BLaER1 treated with 17β-estradiol and CSF1 and Interleukin-3, amounts not matched to agents 10 nM and 100 nM (cell line): ENCODE results near the gene TDRD7.

ENCODE experiments used
- H3K27ac ChIP-seq, 11 experiments: shearing (Covaris generic); formaldehyde crosslinking; 2 replicates each; pipeline ENCODE4 v1.8.1; 2022
- H3K27me3 ChIP-seq, 11 experiments: shearing (Covaris generic); formaldehyde crosslinking; 2 replicates each; pipeline ENCODE4 v1.8.1; 2022
- H3K36me3 ChIP-seq, 11 experiments: shearing (Covaris generic); formaldehyde crosslinking; 2 replicates each; pipeline ENCODE4 v1.8.1; 2022
- H3K4me1 ChIP-seq, 10 experiments: shearing (Covaris generic); formaldehyde crosslinking; 2 replicates each; pipeline ENCODE4 v1.8.1; 2022
- H3K4me2 ChIP-seq, 11 experiments: shearing (Covaris generic); formaldehyde crosslinking; 2 replicates each; pipeline ENCODE4 v1.8.1; 2022
- H3K4me3 ChIP-seq, 10 experiments: shearing (Covaris generic); formaldehyde crosslinking; 2 replicates each; pipeline ENCODE4 v1.8.1; 2022
- H3K9ac ChIP-seq, 11 experiments: shearing (Covaris generic); formaldehyde crosslinking; 2 replicates each; pipeline ENCODE4 v1.8.1; 2022
- H3K9me3 ChIP-seq, 11 experiments: shearing (Covaris generic); formaldehyde crosslinking; replicated peaks in 1 of 11; 2 replicates each; pipeline ENCODE4 v1.8.1; 2022
- H4K20me1 ChIP-seq, 11 experiments: shearing (Covaris generic); formaldehyde crosslinking; 2 replicates each; pipeline ENCODE4 v1.8.1; 2022
- Cebpa-rat ChIP-seq, 11 experiments: shearing (Covaris generic); IDR thresholded peaks; 2 replicates each; pipeline ENCODE4 v1.8.1; 2022

The TDRD7 gene

GRCh38 chr9:97474372-97474925 lies 62.6 kb downstream of the TDRD7 start:
- Histone ChIP-seq H3K27me3 (no peaks in the 10 kb centered on the region), H3K36me3 (peaks cover 0 to 79% (median 8%) of the 10 kb centered on the region in 11 experiments; a peak in 13 of 22 replicates), H3K9ac (no peak overlapping the region), H3K4me3 (no peak overlapping the region), H3K4me1 (no peaks in the 10 kb centered on the region), H3K4me2 (no peak overlapping the region), H3K9me3 (no peaks in the 10 kb centered on the region), H4K20me1 (no peaks in the 10 kb centered on the region), H3K27ac (no peak overlapping the region)
- no peak for TF ChIP-seq Cebpa-rat (IDR thresholded peaks at IDR 0.05)

GRCh38 chr9:97475059-97475458 lies 63.2 kb downstream of the TDRD7 start:
- Histone ChIP-seq H4K20me1 (no peaks in the 10 kb centered on the region), H3K4me1 (no peaks in the 10 kb centered on the region), H3K36me3 (peaks cover 0 to 80% (median 8%) of the 10 kb centered on the region in 11 experiments; a peak in 14 of 22 replicates), H3K4me3 (no peak overlapping the region), H3K27ac (no peak overlapping the region), H3K9me3 (no peaks in the 10 kb centered on the region), H3K27me3 (no peaks in the 10 kb centered on the region), H3K9ac (no peak overlapping the region), H3K4me2 (no peak overlapping the region)
- no peak for TF ChIP-seq Cebpa-rat (IDR thresholded peaks at IDR 0.05)

GRCh38 chr9:97478301-97478981 lies 66.5 kb downstream of the TDRD7 start:
- H3K27me3 ChIP-seq = no peaks in the 10 kb centered on the region
- H3K4me2 ChIP-seq = no peak overlapping the region
- H3K36me3 ChIP-seq = peaks cover 7 to 86% (median 25%) of the 10 kb centered on the region in 11 experiments; a peak in 20 of 22 replicates
- no peak for TF ChIP-seq Cebpa-rat (IDR thresholded peaks at IDR 0.05)
- H3K4me3 ChIP-seq = no peak overlapping the region
- H3K9me3 ChIP-seq = peaks cover 9 to 15% (median 13%) of the 10 kb centered on the region in 11 experiments; a peak in 17 of 22 replicates
- H4K20me1 ChIP-seq = no peaks in the 10 kb centered on the region
- H3K4me1 ChIP-seq = no peaks in the 10 kb centered on the region
- no peak overlapping the region for H3K9ac ChIP-seq
- H3K27ac ChIP-seq = no peak overlapping the region

GRCh38 chr9:97479496-97480159 lies 67.7 kb downstream of the TDRD7 start:
- H3K27ac ChIP-seq = no peak overlapping the region
- no peak overlapping the region for H3K9ac ChIP-seq
- no peak overlapping the region for H3K4me3 ChIP-seq
- H3K4me1 ChIP-seq = no peaks in the 10 kb centered on the region
- no peak overlapping the region for H3K4me2 ChIP-seq
- no peaks in the 10 kb centered on the region for H3K27me3 ChIP-seq
- no peak for TF ChIP-seq Cebpa-rat (IDR thresholded peaks at IDR 0.05)
- H3K9me3 ChIP-seq = peaks cover 9 to 15% (median 13%) of the 10 kb centered on the region in 11 experiments; a peak in 17 of 22 replicates
- H4K20me1 ChIP-seq = no peaks in the 10 kb centered on the region
- H3K36me3 ChIP-seq = peaks cover 7 to 83% (median 23%) of the 10 kb centered on the region in 11 experiments; a peak in 20 of 22 replicates

- H4K20me1 ChIP-seq = no peaks in the 10 kb centered on the region
- no peaks in the 10 kb centered on the region for H3K27me3 ChIP-seq
- H3K27ac ChIP-seq = no peak overlapping the region
- no peak overlapping the region for H3K4me3 ChIP-seq
- TF ChIP-seq Cebpa-rat (IDR thresholded peaks at IDR 0.05) = no peak
- H3K9ac ChIP-seq = no peak overlapping the region
- H3K4me2 ChIP-seq = no peak overlapping the region
- H3K9me3 ChIP-seq = peaks cover 9 to 15% (median 13%) of the 10 kb centered on the region in 11 experiments; a peak in 17 of 22 replicates
- H3K4me1 ChIP-seq = no peaks in the 10 kb centered on the region
- H3K36me3 ChIP-seq = peaks cover 7 to 83% (median 23%) of the 10 kb centered on the region in 11 experiments; a peak in 20 of 22 replicates
These were observed 68.3 kb downstream of the TDRD7 start for GRCh38 chr9:97480174-97480573.

- no peaks in the 10 kb centered on the region for H3K27me3 ChIP-seq
- H4K20me1 ChIP-seq = no peaks in the 10 kb centered on the region
- no peak for TF ChIP-seq Cebpa-rat (IDR thresholded peaks at IDR 0.05)
- no peak overlapping the region for H3K27ac ChIP-seq
- no peak overlapping the region for H3K4me2 ChIP-seq
- H3K4me1 ChIP-seq = no peaks in the 10 kb centered on the region
- H3K9ac ChIP-seq = no peak overlapping the region
- peaks cover 9 to 15% (median 13%) of the 10 kb centered on the region in 11 experiments; a peak in 17 of 22 replicates for H3K9me3 ChIP-seq
- no peak overlapping the region for H3K4me3 ChIP-seq
- H3K36me3 ChIP-seq = peaks cover 7 to 84% (median 23%) of the 10 kb centered on the region in 11 experiments; a peak in 20 of 22 replicates
These were observed 68.9 kb downstream of the TDRD7 start for GRCh38 chr9:97480749-97481148.

GRCh38 chr9:97484134-97484533 lies 72.2 kb downstream of the TDRD7 start:
- Histone ChIP-seq H3K36me3 (peaks cover 19 to 92% (median 29%) of the 10 kb centered on the region in 11 experiments; a peak in 21 of 22 replicates), H3K27me3 (no peaks in the 10 kb centered on the region), H3K4me3 (no peak overlapping the region), H3K9ac (no peak overlapping the region), H3K4me1 (no peaks in the 10 kb centered on the region), H3K27ac (no peak overlapping the region), H4K20me1 (no peaks in the 10 kb centered on the region), H3K4me2 (no peak overlapping the region), H3K9me3 (peaks cover 21 to 36% (median 26%) of the 10 kb centered on the region in 11 experiments)
- no peak for TF ChIP-seq Cebpa-rat (IDR thresholded peaks at IDR 0.05)

GRCh38 chr9:97487107-97487506 lies 75.2 kb downstream of the TDRD7 start:
- H3K4me1 ChIP-seq = no peaks in the 10 kb centered on the region
- H3K9me3 ChIP-seq = peaks cover 20 to 30% (median 23%) of the 10 kb centered on the region in 11 experiments
- no peak for TF ChIP-seq Cebpa-rat (IDR thresholded peaks at IDR 0.05)
- H3K36me3 ChIP-seq = peaks cover 19 to 89% (median 24%) of the 10 kb centered on the region in 11 experiments; a peak in 21 of 22 replicates
- H3K27me3 ChIP-seq = no peaks in the 10 kb centered on the region
- no peak overlapping the region for H3K9ac ChIP-seq
- H3K4me3 ChIP-seq = no peak overlapping the region
- no peak overlapping the region for H3K27ac ChIP-seq
- H4K20me1 ChIP-seq = no peaks in the 10 kb centered on the region
- H3K4me2 ChIP-seq = no peak overlapping the region

- no peak overlapping the region for H3K27ac ChIP-seq
- no peak overlapping the region for H3K9ac ChIP-seq
- H3K4me3 ChIP-seq = no peak overlapping the region
- no peak overlapping the region for H3K4me2 ChIP-seq
- H4K20me1 ChIP-seq = no peaks in the 10 kb centered on the region
- peaks cover 14 to 22% (median 17%) of the 10 kb centered on the region in 11 experiments for H3K9me3 ChIP-seq
- no peaks in the 10 kb centered on the region for H3K27me3 ChIP-seq
- no peaks in the 10 kb centered on the region for H3K4me1 ChIP-seq
- peaks cover 12 to 89% (median 17%) of the 10 kb centered on the region in 11 experiments; a peak in 21 of 22 replicates for H3K36me3 ChIP-seq
- no peak for TF ChIP-seq Cebpa-rat (IDR thresholded peaks at IDR 0.05)
These were observed 76.0 kb downstream of the TDRD7 start for GRCh38 chr9:97487861-97488260.
